Epithelial cell of esophagus (primary cell): ENCODE measurements around the gene CREBBP.

Source experiments
- DNase-seq: peaks from one replicate; pipeline ENCODE4 v3.0.0; 2010; ENCODE audit warnings: low read depth
- H3K4me3 ChIP-seq: 2 replicates; pipeline ENCODE4 v1.5.1; 2011; ENCODE audit warnings: mild to moderate bottlenecking, low read length, control low read depth
- CTCF ChIP-seq: IDR thresholded peaks from 2 replicates; pipeline ENCODE4 v1.5.1; 2011; ENCODE audit warnings: low read depth, mild to moderate bottlenecking, low read length, control low read depth, inconsistent platforms; ENCODE audit not compliant: insufficient read depth; ENCODE audit errors: missing control alignments

The CREBBP gene

GRCh38 chr16:3677994-3678393 is 202.5 kb downstream of the CREBBP start:
- no peak overlapping the region for H3K4me3 ChIP-seq
- no peak for TF ChIP-seq CTCF
- DNase-seq = no peak

- DNase-seq = no peak
- TF ChIP-seq CTCF = no peak
- H3K4me3 ChIP-seq = no peak overlapping the region
These were observed 204.8 kb downstream of the CREBBP start for GRCh38 chr16:3675601-3676130.
